GM18873 (cell line): Measurements from ENCODE around the gene ADAMTS17.

Experiments
- ATAC-seq: cut with Tn5 transposase; IDR thresholded peaks from one replicate; pipeline ENCODE4 v1.9.1; 2021; ENCODE audit warnings: mild to moderate bottlenecking, moderate library complexity, moderate number of reproducible peaks; ENCODE audit not compliant: unreplicated experiment, low FRiP score

ADAMTS17 gene

GRCh38 chr15:100207053-100207452 lies 134.7 kb downstream of the ADAMTS17 start:
- ATAC-seq: no peak

GRCh38 chr15:100206643-100207042 lies 135.1 kb downstream of the ADAMTS17 start:
- ATAC-seq: no peak

GRCh38 chr15:100205549-100206295 lies 136.1 kb downstream of the ADAMTS17 start:
- ATAC-seq: no peak

- ATAC-seq: no peak
Measured at GRCh38 chr15:100204771-100205170, 137.0 kb downstream of the ADAMTS17 start.

GRCh38 chr15:100204211-100204610 lies 137.6 kb downstream of the ADAMTS17 start:
- ATAC-seq: no peak

- ATAC-seq: no peak
Measured at GRCh38 chr15:100202309-100202960, 139.3 kb downstream of the ADAMTS17 start.

GRCh38 chr15:100201376-100202280 lies 140.1 kb downstream of the ADAMTS17 start:
- peak; percentile 58 for ATAC-seq

GRCh38 chr15:100200287-100200880 lies 141.4 kb downstream of the ADAMTS17 start:
- ATAC-seq: no peak

GRCh38 chr15:100199711-100200286 lies 142.0 kb downstream of the ADAMTS17 start:
- ATAC-seq: no peak

GRCh38 chr15:100198442-100198841 lies 143.3 kb downstream of the ADAMTS17 start:
- no peak for ATAC-seq

GRCh38 chr15:100196326-100197058 lies 145.3 kb downstream of the ADAMTS17 start:
- ATAC-seq: no peak

- no peak for ATAC-seq
Measured at GRCh38 chr15:100194996-100195395, 146.8 kb downstream of the ADAMTS17 start.

GRCh38 chr15:100193277-100193860 lies 148.4 kb downstream of the ADAMTS17 start:
- ATAC-seq: no peak

- ATAC-seq: no peak
Measured at GRCh38 chr15:100192097-100193080, 149.4 kb downstream of the ADAMTS17 start.

GRCh38 chr15:100191161-100191560 lies 150.6 kb downstream of the ADAMTS17 start:
- ATAC-seq: no peak

- ATAC-seq: no peak
Measured at GRCh38 chr15:100190675-100191074, 151.1 kb downstream of the ADAMTS17 start.

GRCh38 chr15:100189849-100190248 lies 151.9 kb downstream of the ADAMTS17 start:
- no peak for ATAC-seq

- no peak for ATAC-seq
Measured at GRCh38 chr15:100189319-100189718, 152.5 kb downstream of the ADAMTS17 start.
